Left lung (tissue), 10 donors: ENCODE results near the gene F12. TPM values are rescaled to one million over a fixed set of nuclear protein-coding genes. Genes with fewer than 3 reads are reported as not detected.

Source experiments
- ATAC-seq: fragments of 200-7000 bp; cut with Tn5 transposase; one replicate; pipeline ENCODE4 v1.9.1; 2020; ENCODE audit warnings: moderate library complexity
- DNase-seq, 4 donors: peaks; one replicate each; pipeline ENCODE4 v3.0.0-alpha.2; 2013 to 2020
- H3K27ac ChIP-seq, 2 donors: fragments of 200-600 bp; sonication (generic) in 1 of 2; one replicate each; pipeline versions ENCODE4 v1.5.0 to v1.8.0; 2020 to 2021
- H3K27me3 ChIP-seq, 2 donors: fragments of 200-600 bp; sonication (generic) in 1 of 2; one replicate each; pipeline versions ENCODE4 v1.5.0 to v1.8.0; 2020 to 2021
- H3K36me3 ChIP-seq, 2 donors: fragments of 200-600 bp; sonication (generic) in 1 of 2; one replicate each; pipeline versions ENCODE4 v1.5.0 to v1.8.0; 2020 to 2021
- H3K4me1 ChIP-seq, 2 donors: fragments of 200-600 bp; one replicate each; pipeline ENCODE4 v1.8.0; 2021
- H3K4me3 ChIP-seq, 2 donors: fragments of 200-600 bp; sonication (generic) in 1 of 2; one replicate each; pipeline versions ENCODE4 v1.5.0 to v1.8.0; 2020 to 2021; ENCODE audit warnings: mild to moderate bottlenecking in 1 of 2
- H3K9me3 ChIP-seq, 2 donors: fragments of 200-600 bp; sonication (generic) in 1 of 2; one replicate each; pipeline versions ENCODE4 v1.5.0 to v1.8.0; 2020 to 2021
- intact Hi-C, 2 donors: fragments of 100-400 bp; cut with DNase I; formaldehyde crosslinking; loops; one replicate each; pipeline versions ENCODE4 v1.11.2 to v1.14.2; 2022
- polyA plus RNA-seq, 6 donors: library from polyadenylated mRNA; unstranded; fragments of 120-200 nt; gene quantifications; one replicate each; pipeline ENCODE4 v1.2.1, GENCODE V29; 2013; ENCODE audit not compliant: insufficient read length in 6 of 6
- total RNA-seq, 2 donors: library from RNA; stranded (reverse); fragmentation: NEBNext Ultra II Directional; extraction: Animal tissue kit (Norgen Biotek cat#: 25700); gene quantifications; one replicate each; pipeline ENCODE4 v1.2.1, GENCODE V29; 2021
- TF ChIP-seq, protein P1 (sequence below), 2 donors: fragments of 200-600 bp; sonication (generic) in 1 of 2; IDR thresholded peaks; one replicate each; pipeline versions ENCODE4 v1.5.0 to v1.8.0; 2021; ENCODE audit warnings: antibody characterized with exemption in 2 of 2
- donor health status: DM: no; HTN: yes; CAD: no.
- donor health status: DM: no; HTN: no; CAD: no.

Gene F12
- total and polyA plus RNA-seq, 8 donors, result 0.20 to 1.1 (median 0.35) TPM; not detected in 1

GRCh38 chr5:177372910-177373309 lies 36.5 kb downstream of the F12 start:
- H3K36me3 ChIP-seq, result peaks cover 0 to 17% of the 10 kb centered on the region in 2 donors
- DNase-seq (no peak), ATAC-seq (no peak)
- no peaks in the 10 kb centered on the region for H3K9me3 ChIP-seq
- peak overlapping the region in 1 of 2 donors; percentile 77 for H3K27ac ChIP-seq
- no peaks in the 10 kb centered on the region for H3K27me3 ChIP-seq
- TF ChIP-seq, protein P1, sequence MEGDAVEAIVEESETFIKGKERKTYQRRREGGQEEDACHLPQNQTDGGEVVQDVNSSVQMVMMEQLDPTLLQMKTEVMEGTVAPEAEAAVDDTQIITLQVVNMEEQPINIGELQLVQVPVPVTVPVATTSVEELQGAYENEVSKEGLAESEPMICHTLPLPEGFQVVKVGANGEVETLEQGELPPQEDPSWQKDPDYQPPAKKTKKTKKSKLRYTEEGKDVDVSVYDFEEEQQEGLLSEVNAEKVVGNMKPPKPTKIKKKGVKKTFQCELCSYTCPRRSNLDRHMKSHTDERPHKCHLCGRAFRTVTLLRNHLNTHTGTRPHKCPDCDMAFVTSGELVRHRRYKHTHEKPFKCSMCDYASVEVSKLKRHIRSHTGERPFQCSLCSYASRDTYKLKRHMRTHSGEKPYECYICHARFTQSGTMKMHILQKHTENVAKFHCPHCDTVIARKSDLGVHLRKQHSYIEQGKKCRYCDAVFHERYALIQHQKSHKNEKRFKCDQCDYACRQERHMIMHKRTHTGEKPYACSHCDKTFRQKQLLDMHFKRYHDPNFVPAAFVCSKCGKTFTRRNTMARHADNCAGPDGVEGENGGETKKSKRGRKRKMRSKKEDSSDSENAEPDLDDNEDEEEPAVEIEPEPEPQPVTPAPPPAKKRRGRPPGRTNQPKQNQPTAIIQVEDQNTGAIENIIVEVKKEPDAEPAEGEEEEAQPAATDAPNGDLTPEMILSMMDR (IDR thresholded peaks at IDR 0.05), result no peak
- H3K4me1 ChIP-seq, result peaks cover 7 to 39% of the 10 kb centered on the region in 2 donors
- H3K4me3 ChIP-seq, result no peak overlapping the region
- intact Hi-C loops, result no loop called here

GRCh38 chr5:177372034-177372896 lies 37.1 kb downstream of the F12 start:
- Histone ChIP-seq H3K9me3 (no peaks in the 10 kb centered on the region), H3K4me1 (peaks cover 11 to 45% of the 10 kb centered on the region in 2 donors), H3K4me3 (peak overlapping the region in 1 of 2 donors; percentile 37), H3K36me3 (peaks cover 0 to 24% of the 10 kb centered on the region in 2 donors), H3K27me3 (no peaks in the 10 kb centered on the region), H3K27ac (peak overlapping the region in 1 of 2 donors; percentile 77)
- intact Hi-C loops, result no loop called here
- TF ChIP-seq, protein P1 (IDR thresholded peaks at IDR 0.05), result no peak
- no peak for DNase-seq
- no peak for ATAC-seq

- peaks cover 0 to 31% of the 10 kb centered on the region in 2 donors for H3K36me3 ChIP-seq
- TF ChIP-seq, protein P1 (IDR thresholded peaks at IDR 0.05), result no peak
- ATAC-seq (no peak), DNase-seq (no peak)
- H3K4me3 ChIP-seq, result peak overlapping the region; percentile 37 to 43
- H3K4me1 ChIP-seq, result peaks cover 15 to 50% of the 10 kb centered on the region in 2 donors
- H3K27me3 ChIP-seq, result no peaks in the 10 kb centered on the region
- intact Hi-C loops, result no loop called here
- H3K27ac ChIP-seq, result peak overlapping the region in 1 of 2 donors; percentile 77
- no peaks in the 10 kb centered on the region for H3K9me3 ChIP-seq
These were observed 38.0 kb downstream of the F12 start for GRCh38 chr5:177371120-177372033.

DNA sequence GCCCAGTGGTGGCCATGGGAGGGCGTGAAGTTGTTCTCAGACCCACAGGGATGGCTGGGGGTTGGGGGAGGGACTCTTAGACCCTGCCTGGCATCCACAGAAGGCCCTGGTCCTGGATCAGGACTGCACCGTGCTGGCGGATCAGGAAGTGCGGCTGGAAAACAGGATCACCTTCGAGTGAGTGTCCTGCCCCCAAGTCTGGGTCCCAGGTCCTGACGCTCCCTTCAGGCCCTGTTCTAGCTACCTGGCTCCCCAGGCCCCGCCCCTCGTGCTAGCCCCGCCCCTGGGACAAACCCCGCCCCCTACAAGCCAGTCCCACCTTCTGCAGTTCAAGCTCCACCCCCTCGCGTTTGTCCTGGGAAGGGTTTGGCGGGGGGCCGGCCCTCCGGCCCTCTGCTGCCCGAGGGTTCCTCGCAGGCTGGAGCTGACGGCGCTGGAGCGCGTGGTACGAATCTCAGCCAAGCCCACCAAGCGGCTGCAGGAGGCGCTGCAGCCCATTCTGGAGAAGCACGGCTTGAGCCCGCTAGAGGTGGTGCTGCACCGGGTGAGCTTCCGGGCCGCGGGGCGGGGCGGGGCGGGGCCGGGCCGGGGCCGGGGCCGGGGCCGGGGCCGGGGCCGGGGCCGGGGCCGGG lies 38.8 kb downstream of the F12 start:
- Histone ChIP-seq H3K27me3 (no peaks in the 10 kb centered on the region), H3K9me3 (no peaks in the 10 kb centered on the region), H3K36me3 (peaks cover 0 to 31% of the 10 kb centered on the region in 2 donors), H3K4me1 (peaks cover 20 to 55% of the 10 kb centered on the region in 2 donors), H3K4me3 (peak overlapping the region; percentile 37 to 43), H3K27ac (peak overlapping the region in 1 of 2 donors; percentile 77)
- peak; percentile 81 for ATAC-seq
- intact Hi-C loops, result no loop called here
- TF ChIP-seq, protein P1 (IDR thresholded peaks at IDR 0.05), result no peak
- peak in 3 of 4 donors; percentile 88 to 90 (median 88) for DNase-seq
